Measurements from ENCODE around the gene DRGX. TPM values are rescaled to one million over a fixed set of nuclear protein-coding genes. Genes with fewer than 3 reads are reported as not detected.

Gene DRGX
- total and polyA plus RNA-seq, 2 of the 4 experiments (the other 2 are of a cell fraction): not detected

DNA sequence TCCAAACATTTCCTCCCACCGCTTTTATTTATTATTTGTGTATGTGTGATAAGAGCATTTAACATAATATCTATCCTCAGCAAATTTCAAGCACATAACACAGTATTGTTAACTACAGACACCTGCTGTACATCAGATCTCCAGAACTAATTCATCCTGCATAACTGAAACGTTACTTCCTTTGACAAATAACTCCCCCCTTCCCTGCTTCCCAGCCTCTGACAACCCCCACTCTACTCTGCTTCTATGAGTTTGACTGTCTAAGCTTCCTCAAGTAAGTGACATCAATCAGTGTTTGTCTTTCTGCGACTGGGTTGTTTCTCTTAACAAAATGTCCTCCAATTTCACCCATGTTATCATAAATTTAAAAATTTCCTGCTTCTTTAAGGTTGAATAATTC, 74.9 kb downstream of the DRGX start:
- ATAC-seq (ENCODE audit: low read depth) (no peak), DNase-seq (no peak)
- H2AK5ac ChIP-seq (ENCODE audit: low read depth, low read length): no peak overlapping the region
- TF ChIP-seq, protein P1, sequence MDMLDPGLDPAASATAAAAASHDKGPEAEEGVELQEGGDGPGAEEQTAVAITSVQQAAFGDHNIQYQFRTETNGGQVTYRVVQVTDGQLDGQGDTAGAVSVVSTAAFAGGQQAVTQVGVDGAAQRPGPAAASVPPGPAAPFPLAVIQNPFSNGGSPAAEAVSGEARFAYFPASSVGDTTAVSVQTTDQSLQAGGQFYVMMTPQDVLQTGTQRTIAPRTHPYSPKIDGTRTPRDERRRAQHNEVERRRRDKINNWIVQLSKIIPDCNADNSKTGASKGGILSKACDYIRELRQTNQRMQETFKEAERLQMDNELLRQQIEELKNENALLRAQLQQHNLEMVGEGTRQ (IDR thresholded peaks at IDR 0.05; ENCODE audit: low read depth, low read length): no peak
- TF ChIP-seq MAZ (IDR thresholded peaks at IDR 0.05; ENCODE audit: borderline replicate concordance, low read depth, low read length): no peak
- no peak for TF ChIP-seq NFE2L2 (IDR thresholded peaks at IDR 0.05; ENCODE audit: low read depth, low read length)
- no peak for TF ChIP-seq SMC3 (IDR thresholded peaks at IDR 0.05; ENCODE audit: low read depth, low read length)
- no peak for TF ChIP-seq RAD21 (IDR thresholded peaks at IDR 0.05; ENCODE audit: low read length)
- no peak for TF ChIP-seq RFX5 (IDR thresholded peaks at IDR 0.05; ENCODE audit: low read depth, low read length)
- no peak for TF ChIP-seq BHLHE40 (IDR thresholded peaks at IDR 0.05; ENCODE audit: low read depth, low read length)
- no peak for TF ChIP-seq FOS (IDR thresholded peaks at IDR 0.05; ENCODE audit: low read depth, low read length)
- TF ChIP-seq POLR2A (IDR thresholded peaks at IDR 0.05; ENCODE audit: low read depth, low read length): no peak
- TF ChIP-seq, protein P2, sequence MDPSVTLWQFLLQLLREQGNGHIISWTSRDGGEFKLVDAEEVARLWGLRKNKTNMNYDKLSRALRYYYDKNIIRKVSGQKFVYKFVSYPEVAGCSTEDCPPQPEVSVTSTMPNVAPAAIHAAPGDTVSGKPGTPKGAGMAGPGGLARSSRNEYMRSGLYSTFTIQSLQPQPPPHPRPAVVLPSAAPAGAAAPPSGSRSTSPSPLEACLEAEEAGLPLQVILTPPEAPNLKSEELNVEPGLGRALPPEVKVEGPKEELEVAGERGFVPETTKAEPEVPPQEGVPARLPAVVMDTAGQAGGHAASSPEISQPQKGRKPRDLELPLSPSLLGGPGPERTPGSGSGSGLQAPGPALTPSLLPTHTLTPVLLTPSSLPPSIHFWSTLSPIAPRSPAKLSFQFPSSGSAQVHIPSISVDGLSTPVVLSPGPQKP (IDR thresholded peaks at IDR 0.05; ENCODE audit: borderline replicate concordance, low read depth, low read length): no peak
- TF ChIP-seq, protein P3, sequence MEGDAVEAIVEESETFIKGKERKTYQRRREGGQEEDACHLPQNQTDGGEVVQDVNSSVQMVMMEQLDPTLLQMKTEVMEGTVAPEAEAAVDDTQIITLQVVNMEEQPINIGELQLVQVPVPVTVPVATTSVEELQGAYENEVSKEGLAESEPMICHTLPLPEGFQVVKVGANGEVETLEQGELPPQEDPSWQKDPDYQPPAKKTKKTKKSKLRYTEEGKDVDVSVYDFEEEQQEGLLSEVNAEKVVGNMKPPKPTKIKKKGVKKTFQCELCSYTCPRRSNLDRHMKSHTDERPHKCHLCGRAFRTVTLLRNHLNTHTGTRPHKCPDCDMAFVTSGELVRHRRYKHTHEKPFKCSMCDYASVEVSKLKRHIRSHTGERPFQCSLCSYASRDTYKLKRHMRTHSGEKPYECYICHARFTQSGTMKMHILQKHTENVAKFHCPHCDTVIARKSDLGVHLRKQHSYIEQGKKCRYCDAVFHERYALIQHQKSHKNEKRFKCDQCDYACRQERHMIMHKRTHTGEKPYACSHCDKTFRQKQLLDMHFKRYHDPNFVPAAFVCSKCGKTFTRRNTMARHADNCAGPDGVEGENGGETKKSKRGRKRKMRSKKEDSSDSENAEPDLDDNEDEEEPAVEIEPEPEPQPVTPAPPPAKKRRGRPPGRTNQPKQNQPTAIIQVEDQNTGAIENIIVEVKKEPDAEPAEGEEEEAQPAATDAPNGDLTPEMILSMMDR (conservative IDR thresholded peaks at IDR 0.05; ENCODE audit: low read depth, low read length): no peak
- no peak for TF ChIP-seq MAFK (IDR thresholded peaks at IDR 0.05; ENCODE audit: low read depth, low read length)
- H3K18ac ChIP-seq (ENCODE audit: low read depth, low read length): no peak overlapping the region
- H3K23ac ChIP-seq (ENCODE audit: low read depth, low read length): no peak overlapping the region
- H4K91ac ChIP-seq (ENCODE audit: insufficient read depth, low read depth, low read length): no peak overlapping the region
- H3K9ac ChIP-seq (ENCODE audit: low read depth, low read length): no peak overlapping the region
- peaks cover 12% of the 10 kb centered on the region; the same call in 1 of the 2 replicates for H3K27me3 ChIP-seq (ENCODE audit: control insufficient read depth, insufficient read depth, low read length)
- H3K56ac ChIP-seq (ENCODE audit: extremely low read depth, insufficient read depth, low read length): no peak overlapping the region
- no peak overlapping the region for H3K27ac ChIP-seq (ENCODE audit: insufficient read depth, low read length)
- H3K4me2 ChIP-seq (ENCODE audit: low read depth, low read length): no peak overlapping the region
- no peak overlapping the region for H4K5ac ChIP-seq (ENCODE audit: low read depth, low read length)
- 0% methylated on average over 1 of the region's 3 CpGs; no CpG with 5 or more reads in 1 of the 2 experiments for WGBS, 2 experiments (ENCODE audit: extremely low coverage in 2 of 2, insufficient read length in 1 of 2)
- dilution Hi-C loops (cut with HindIII; ENCODE audit: low sequenced_read_pairs, unreplicated experiment) (no loop called here), intact Hi-C loops (cut with micrococcal nuclease) (no loop called here), in situ Hi-C loops (cut with MboI; ENCODE audit: low sequenced_read_pairs) (no loop called here)
- H2BK5ac ChIP-seq (ENCODE audit: low read depth, low read length, poor library complexity, severe bottlenecking): no peak overlapping the region
- no peaks in the 10 kb centered on the region for H3K79me1 ChIP-seq (ENCODE audit: low read depth in 1 of 2, low read length in 2 of 2)
- no peak overlapping the region for H2BK20ac ChIP-seq (ENCODE audit: low read depth, low read length)
- POLR2A ChIA-PET (ENCODE audit: unreplicated experiment): no interaction called here
- BruUV-seq (replicated peaks): no TSS peak
- no peak overlapping the region for H2BK15ac ChIP-seq (ENCODE audit: low read depth, low read length)
- H2BK120ac ChIP-seq (ENCODE audit: low read depth, low read length): no peak overlapping the region
- no peaks in the 10 kb centered on the region for H3K9me3 ChIP-seq (ENCODE audit: control insufficient read depth, insufficient read depth, low read length)
- CTCF ChIA-PET: no interaction called here
- no peak overlapping the region for H3K14ac ChIP-seq (replicated peaks; ENCODE audit: low read depth, low read length)
- no peak overlapping the region for H2AK9ac ChIP-seq (replicated peaks; ENCODE audit: low read depth, low read length, poor library complexity)
- no peak overlapping the region for H4K8ac ChIP-seq (ENCODE audit: low read depth in 2 of 2, low read length in 2 of 2)
- no peak overlapping the region for H3K4me3 ChIP-seq (ENCODE audit: insufficient read depth, low read depth, low read length)
- no peaks in the 10 kb centered on the region for H3K9me1 ChIP-seq (ENCODE audit: insufficient read depth, low read length)
- H3K4ac ChIP-seq (ENCODE audit: low read depth, low read length): no peak overlapping the region
- no peaks in the 10 kb centered on the region for H3K36me3 ChIP-seq (ENCODE audit: control insufficient read depth, insufficient read depth, low read length)
- H2AFZ ChIP-seq (replicated peaks; ENCODE audit: low read length, poor library complexity): no peak overlapping the region
- H4K20me1 ChIP-seq (ENCODE audit: insufficient read depth, low read length): no peaks in the 10 kb centered on the region
- no peaks in the 10 kb centered on the region for H3K4me1 ChIP-seq (ENCODE audit: control insufficient read depth, insufficient read depth, low read length)

Data from IMR-90 (cell line).